ENCODE data around the gene FERD3L.

The FERD3L gene

GRCh38 chr7:19097165-19098055, 47.8 kb downstream of the FERD3L start:
- no peak for DNase-seq

DNA sequence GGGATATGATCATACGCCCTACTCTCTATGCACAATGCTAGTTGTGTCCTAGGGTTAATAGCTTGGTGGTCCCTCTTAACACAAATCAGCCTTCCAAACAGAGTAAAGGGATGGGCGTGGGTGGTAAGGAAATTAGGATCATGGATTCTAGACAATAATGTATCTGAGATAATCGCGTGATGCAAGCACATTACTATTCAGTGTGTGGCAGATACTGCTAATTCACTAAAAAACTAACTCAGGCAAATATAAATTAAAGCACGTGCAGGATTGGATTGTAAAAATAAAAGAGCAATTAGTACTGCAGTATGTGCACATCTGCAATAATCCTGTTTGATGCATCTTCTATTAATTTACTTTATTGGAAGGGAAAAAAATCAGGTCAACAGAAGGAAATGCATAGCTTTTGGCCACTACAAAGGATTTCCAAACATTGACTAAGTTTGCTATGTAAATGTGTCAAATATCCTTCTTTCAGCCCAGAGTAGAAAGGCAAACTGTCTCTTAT, 49.8 kb downstream of the FERD3L start:
- no peak for DNase-seq
